VCaP (cell line): Measurements from ENCODE around the gene MUC5B.

ENCODE experiments used
- H3K27ac ChIP-seq: fragments of 450-650 bp; 2 replicates; pipeline ENCODE4 v1.5.1; 2017
- TF ChIP-seq, protein P1 (sequence below): fragments of 450-650 bp; conservative IDR thresholded peaks from 2 replicates; pipeline ENCODE4 v1.5.1; 2017; ENCODE audit warnings: mild to moderate bottlenecking, moderate library complexity

Gene MUC5B

DNA sequence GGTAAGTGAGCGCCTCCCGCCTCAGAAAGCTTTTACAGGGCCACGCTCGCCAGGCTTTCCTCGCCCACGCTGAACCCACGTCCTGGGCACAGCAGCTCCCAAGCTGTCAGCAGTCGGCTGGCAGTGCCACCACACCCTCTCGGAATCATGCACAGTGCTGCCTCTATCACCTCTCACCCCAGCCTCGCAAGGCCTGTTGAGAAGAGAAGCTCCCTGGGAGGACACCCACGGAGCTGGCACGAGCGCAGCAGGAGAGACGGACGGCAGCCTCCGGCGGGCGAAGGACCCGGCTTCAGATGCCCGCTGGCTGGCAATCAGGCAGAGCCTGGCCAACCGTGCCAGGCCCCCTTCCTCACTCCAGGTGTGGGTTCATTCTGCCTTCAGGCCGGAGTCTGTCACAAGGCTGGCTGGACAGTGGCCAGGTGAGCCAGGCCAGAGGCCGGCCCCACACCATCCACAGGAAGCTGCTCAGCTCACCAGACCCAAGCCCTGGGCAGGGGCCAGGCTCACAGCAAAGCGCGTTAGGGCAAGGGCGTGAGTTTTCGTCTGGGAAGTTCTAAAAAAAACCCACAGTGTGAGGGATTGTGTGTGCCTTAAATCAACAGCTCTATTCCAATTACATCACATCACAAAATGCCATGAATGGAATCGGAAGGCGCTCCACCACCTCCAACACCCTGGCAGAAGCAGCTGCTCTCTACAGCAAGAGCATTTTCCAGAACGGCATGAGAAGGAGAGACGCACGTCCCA, 53.4 kb downstream of the MUC5B start:
- H3K27ac ChIP-seq, result peak overlapping the region; percentile 59
- TF ChIP-seq, protein P1, sequence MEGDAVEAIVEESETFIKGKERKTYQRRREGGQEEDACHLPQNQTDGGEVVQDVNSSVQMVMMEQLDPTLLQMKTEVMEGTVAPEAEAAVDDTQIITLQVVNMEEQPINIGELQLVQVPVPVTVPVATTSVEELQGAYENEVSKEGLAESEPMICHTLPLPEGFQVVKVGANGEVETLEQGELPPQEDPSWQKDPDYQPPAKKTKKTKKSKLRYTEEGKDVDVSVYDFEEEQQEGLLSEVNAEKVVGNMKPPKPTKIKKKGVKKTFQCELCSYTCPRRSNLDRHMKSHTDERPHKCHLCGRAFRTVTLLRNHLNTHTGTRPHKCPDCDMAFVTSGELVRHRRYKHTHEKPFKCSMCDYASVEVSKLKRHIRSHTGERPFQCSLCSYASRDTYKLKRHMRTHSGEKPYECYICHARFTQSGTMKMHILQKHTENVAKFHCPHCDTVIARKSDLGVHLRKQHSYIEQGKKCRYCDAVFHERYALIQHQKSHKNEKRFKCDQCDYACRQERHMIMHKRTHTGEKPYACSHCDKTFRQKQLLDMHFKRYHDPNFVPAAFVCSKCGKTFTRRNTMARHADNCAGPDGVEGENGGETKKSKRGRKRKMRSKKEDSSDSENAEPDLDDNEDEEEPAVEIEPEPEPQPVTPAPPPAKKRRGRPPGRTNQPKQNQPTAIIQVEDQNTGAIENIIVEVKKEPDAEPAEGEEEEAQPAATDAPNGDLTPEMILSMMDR, result no peak

DNA sequence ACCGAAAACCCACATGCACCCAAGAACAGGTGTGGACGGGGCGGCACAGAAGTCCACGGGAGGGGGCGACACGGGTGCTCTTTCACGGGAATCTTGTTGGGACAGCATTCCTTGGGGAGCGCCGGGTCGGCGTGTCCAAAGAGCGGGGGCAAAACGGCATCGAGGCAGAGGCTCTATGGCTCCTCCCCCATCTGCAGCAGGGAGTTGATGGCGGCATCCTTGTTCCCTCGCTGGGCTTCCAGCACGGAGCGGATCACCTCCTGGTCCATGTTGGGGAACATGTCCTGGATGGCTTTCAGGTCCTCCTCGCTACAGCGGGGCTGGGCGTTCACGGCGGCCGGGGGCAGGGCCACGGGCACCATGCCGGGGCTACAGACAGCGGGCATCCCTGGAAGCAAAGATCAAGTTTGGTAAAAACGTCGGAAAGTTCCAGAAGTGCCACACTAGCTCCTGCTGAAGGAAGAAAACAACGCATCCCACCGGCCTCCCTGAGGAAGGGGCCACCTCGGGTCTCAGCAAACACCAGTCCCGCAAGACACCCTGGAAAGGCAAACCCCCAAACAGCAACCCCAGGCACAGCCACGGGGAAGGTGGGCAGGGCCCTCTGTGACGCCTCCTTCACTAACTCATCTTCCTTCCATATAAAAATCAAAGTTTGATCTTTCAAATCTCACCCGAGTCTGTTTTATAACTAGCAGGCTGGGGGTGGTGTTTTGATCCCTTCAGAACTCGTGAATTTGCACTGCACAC, 54.2 kb downstream of the MUC5B start:
- TF ChIP-seq, protein P1, result no peak
- H3K27ac ChIP-seq, result peak overlapping the region; percentile 59

DNA sequence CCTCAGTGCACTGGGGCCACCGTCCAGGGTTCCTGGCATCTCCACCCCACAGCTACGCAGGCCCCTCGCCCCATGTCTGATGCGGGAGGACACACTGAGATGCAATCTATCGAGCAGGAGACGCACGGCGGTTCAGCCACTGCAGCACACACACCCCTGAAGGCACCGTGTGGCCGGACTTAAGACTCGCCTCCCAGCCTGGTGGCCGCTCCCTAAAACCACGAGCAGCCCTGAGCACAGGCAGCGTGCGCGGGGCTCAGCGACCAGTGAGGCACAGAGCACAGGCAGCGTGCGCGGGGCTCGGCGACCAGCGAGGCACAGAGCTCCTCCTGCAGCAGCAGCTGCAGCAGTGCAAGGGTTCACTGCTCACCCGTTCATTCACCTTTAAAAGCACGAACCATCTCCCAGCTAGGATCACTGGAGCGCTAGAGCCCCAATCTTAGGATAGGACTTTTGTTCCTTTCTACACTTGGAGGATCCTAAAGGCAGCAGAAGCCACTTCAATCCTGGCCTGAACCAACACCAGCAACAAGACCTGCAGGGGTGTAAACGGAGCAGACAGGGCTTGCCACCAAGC, 55.2 kb downstream of the MUC5B start:
- peak overlapping the region; percentile 59 for H3K27ac ChIP-seq
- TF ChIP-seq, protein P1, result no peak

DNA sequence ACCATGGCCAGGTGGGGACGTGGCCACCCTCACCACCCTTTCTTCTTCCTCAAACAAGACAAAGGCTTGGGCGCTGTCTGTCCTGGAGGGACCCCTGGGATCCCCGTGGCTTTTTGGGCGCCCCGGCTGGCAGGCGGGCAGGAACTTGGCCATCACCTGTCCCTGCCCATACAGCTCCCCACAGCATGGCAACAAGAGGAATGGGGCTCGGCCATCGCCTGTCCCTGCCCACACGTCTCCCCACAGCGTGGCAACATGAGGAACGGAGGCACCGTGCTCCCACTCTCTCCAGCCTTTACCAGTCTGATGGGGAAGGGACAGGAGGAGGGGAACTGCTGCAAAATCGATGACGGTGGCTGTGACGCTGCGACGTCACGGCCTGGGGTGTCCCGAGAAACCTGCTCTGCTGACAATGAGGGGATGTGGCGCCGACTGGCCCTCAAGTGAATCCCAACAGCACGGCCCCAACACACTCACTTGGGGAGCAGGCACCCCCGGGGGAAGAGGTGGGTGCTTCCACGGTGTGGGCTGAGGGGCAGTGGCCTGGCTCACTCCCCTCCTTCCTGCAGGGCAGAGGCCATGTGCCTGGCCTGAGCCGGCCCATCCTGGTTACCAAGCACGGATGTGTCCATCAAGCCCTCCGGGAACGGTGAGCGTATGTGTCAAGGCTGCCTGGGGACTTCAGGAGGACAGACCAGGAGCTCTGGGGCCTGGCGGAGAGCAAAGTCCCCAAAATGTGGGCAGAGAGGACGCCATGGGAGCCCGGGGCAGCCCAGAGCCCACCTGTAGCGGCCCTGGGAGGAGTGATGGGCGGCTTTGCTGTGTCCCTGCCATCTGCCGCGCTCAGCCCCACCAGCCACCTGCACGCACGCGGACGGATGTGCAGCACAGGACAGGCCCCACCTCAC, 56.2 kb downstream of the MUC5B start:
- H3K27ac ChIP-seq, result no peak overlapping the region
- TF ChIP-seq, protein P1, result no peak

DNA sequence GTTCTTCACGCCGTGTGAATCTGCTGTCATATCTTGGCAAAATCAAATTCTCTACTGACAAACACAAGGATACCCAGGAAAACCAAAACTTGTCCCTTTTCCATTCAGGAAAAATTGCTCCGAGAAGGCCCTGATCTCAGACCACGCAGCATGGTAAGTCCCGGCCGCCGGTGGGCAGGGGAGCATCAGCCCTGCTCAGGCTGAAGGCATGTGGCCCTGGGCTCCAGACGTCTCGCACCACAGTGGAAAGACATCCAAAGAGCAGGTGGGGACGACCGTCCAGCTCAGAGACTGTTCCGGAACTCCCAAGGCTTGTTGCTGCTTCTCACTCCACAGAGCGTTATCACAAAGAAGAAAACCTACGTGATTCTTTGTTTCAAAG, 56.8 kb downstream of the MUC5B start:
- TF ChIP-seq, protein P1, result no peak

DNA sequence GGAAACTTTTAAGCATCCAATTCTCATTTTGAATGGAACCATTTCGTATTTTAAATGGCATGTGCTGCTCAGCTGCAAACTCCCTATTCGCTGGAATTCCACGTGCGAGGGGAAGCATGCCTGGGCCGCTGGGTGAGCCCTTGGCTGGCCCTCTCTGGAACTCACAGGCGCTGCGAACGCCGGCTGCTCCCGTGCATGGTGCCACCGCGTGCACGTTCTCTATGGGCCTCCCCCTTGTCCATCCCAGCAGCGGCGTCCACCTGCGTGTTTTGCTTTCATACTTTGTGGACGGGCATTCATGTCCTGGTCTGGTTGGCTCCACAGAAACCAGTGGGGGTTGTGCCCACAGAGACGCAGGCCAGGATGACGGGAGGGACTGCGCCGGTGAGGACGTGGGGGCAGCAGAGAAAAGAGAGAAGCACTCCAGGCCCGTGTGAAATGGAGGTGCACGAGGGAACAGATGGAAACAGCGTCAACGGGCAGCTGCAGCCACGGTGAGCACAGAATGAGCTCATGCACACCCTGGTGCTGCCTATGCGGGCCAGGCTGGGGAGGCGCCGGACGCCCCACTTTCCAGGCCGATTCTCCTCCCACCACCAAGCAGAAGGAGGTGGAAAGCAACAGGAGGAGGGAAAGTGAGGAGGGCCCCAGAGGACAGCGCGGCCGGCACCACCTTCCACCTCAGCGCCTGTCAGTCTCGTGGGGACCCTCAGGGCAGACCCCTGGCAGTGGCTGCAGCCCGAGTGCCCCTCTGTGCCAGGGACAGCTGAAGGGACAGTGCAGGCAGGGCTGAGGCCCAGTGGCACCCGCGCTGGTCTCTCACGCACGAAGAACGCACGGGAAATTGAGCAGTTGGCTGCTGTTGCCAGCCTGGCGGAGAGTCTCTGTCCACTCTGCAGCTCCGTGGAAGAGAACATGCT, 57.5 kb downstream of the MUC5B start:
- TF ChIP-seq, protein P1, result no peak
- H3K27ac ChIP-seq, result no peak overlapping the region

More for the DNA sequence above, 56.8 kb downstream of the MUC5B start:
- H3K27ac ChIP-seq, result no peak overlapping the region
